HG02981 (cell line): Measurements from ENCODE around the gene E2F8.
"Not testable (repeated sequence)": the region's sequence is repeated elsewhere in the genome, so short reads cannot be mapped to it uniquely, and the experiment has no call there.

Source experiments
- ATAC-seq: cut with Tn5 transposase; IDR thresholded peaks from one replicate; pipeline ENCODE4 v1.9.1; 2021; ENCODE audit warnings: mild to moderate bottlenecking, moderate library complexity; ENCODE audit not compliant: unreplicated experiment

Gene E2F8, protein sequence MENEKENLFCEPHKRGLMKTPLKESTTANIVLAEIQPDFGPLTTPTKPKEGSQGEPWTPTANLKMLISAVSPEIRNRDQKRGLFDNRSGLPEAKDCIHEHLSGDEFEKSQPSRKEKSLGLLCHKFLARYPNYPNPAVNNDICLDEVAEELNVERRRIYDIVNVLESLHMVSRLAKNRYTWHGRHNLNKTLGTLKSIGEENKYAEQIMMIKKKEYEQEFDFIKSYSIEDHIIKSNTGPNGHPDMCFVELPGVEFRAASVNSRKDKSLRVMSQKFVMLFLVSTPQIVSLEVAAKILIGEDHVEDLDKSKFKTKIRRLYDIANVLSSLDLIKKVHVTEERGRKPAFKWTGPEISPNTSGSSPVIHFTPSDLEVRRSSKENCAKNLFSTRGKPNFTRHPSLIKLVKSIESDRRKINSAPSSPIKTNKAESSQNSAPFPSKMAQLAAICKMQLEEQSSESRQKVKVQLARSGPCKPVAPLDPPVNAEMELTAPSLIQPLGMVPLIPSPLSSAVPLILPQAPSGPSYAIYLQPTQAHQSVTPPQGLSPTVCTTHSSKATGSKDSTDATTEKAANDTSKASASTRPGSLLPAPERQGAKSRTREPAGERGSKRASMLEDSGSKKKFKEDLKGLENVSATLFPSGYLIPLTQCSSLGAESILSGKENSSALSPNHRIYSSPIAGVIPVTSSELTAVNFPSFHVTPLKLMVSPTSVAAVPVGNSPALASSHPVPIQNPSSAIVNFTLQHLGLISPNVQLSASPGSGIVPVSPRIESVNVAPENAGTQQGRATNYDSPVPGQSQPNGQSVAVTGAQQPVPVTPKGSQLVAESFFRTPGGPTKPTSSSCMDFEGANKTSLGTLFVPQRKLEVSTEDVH

DNA sequence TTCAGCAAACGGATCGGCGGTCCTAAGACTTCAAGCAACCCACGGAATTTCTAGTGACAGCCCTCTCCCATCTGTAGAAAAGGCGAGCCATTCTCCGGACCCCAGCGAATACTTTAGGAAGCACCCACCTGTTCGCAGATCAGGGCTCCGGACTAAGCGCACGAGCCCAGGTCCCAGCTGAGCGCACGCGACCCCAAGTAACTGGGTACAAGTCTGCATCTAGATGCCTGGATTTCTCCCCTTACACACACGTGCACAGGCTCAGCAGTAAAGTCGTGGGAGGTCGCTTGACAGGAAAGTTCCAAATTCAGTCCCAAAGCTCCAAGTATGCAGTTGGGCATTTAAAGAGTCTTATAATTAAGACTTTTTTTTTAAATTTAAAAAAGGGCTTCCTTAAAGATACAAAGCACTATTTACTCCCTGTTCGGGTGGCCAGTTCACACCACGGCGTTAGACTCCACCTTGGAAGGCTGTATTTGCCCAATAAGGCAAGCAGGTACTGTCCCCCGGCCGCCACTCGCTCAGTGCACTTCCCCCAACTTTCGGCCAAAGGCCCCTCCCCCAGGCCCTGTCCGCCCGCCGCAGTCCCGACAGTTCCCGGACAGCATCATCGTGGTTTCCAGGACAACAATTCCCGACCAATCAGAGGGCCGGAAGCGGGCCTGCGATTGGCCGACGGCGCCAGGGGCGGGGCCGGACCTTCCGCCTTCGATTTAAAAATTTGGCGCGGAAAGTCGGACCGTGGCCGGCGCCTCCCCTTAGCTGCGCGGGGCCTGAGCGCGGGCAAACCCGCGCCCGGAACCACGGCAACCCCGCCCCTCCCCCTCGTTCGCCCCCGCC lies at the start of gene E2F8:
Gene E2F8 (minus strand): TSS at position 526 of the 840 bp plus-strand sequence. CDS start 824 bp downstream, outside the sequence.
- peak; percentile 89 for ATAC-seq

DNA sequence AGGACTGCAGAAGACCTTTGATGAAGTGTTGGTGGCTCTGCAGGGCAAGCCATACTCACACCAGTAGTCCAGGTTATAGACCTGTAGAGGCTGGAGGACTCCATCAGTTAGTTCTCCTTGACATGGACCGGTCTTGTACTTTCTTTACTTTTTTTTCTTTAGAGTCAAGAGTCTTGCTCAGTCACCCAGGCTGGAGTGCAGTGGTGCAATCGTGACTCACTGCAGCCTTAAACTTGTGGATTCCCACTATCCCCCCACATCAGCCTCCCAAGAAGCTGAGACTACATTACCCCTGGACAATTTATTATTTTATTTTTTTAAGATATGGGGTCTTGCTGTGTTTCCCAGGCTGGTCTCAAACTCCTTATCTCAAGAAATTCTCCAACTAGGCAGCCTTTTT lies 49.6 kb upstream of the E2F8 start:
- no peak for ATAC-seq

DNA sequence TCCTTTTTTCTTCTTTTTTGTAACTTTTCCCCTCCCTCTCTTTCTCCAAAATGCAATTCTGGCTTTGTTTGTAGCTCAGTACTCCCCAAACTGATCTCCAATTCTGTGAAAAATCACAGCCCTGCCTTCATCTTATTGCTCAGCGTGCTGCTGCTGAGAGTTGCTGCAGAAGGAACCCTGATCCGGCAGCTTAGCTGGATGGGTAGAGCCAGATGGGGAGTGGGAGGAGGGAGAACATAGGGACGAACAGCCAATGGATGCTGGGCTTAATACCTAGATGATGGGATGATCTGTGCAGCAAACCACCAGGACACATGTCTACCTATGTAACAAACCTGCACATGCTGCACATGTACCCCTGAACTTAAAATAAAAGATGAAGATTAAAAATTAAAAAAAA lies 47.5 kb upstream of the E2F8 start:
- no peak for ATAC-seq

DNA sequence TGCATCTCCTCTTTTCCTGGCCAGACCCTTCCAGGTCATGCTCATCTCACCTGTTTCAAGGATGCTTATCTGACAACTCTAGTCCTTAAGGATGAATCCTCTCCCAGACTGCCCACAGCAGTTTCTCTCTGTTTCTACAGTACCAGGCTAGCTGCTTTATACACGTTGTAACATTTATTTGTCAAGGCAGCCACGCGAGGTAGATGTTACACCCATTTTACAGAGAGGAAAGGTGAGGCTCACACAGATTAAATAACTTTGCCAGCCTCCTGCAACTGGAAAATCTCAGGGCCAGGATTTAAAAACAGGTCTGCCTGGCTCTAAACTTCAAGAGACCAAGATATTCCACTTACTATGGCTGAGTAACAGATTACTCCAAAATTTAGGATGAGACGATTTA lies 45.7 kb upstream of the E2F8 start:
- no peak for ATAC-seq

DNA sequence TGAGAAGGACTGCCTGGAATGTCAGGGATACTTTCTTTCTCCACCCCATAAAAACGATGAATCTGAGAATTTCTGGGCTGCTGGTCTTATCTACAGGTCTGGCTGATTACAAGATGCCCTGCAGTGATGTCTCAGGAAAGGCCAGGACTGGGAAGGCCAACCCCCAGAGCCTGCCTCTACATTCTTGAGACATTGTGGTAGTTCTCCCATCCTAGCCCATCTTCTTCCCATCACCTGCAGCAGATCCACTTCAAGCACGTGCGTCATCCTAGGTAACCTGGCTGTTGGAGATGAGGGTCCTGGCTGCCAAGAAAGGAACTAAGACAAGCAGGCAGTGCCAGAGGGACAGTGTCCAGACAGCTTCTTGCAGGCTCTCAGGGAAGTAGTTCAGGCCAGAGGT lies 44.1 kb upstream of the E2F8 start:
- ATAC-seq: no peak

DNA sequence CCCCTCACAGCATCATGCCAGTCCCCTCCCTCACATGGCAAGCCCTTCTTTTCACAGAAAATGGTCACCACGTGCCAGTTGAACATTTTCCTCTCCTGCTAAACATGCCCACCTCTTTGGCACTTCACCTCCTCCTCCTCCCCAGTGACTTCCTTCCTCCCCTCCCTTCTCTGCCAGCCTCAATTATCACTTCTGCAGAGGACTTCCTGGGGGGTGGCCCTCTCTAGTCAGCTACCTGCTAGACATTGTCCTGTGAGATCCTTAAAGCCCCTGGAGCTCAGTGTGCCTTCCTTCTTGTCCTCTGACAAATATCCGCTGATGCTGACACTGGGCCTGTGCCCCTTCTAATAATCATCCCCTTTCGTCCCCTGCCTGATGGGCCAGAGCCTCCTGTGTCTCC lies 43.2 kb upstream of the E2F8 start:
- no peak for ATAC-seq

DNA sequence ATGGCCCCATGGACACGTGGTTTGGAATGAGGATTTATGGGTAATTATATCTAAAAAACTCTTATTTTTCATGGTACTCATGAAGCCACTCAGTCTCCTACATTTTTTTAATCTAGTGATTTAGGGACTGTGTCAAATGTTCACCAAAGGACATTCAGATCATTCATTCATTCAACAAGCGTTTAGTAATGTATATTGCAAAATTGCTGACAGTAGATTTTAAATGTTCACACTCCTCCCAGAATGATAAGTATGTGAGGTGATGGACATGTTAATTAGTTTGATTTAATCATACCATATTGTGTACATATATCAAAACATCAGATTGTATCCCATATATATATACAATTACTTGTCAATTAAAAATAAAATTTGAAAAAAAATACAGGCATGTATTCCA lies 40.8 kb upstream of the E2F8 start:
- ATAC-seq: no peak

DNA sequence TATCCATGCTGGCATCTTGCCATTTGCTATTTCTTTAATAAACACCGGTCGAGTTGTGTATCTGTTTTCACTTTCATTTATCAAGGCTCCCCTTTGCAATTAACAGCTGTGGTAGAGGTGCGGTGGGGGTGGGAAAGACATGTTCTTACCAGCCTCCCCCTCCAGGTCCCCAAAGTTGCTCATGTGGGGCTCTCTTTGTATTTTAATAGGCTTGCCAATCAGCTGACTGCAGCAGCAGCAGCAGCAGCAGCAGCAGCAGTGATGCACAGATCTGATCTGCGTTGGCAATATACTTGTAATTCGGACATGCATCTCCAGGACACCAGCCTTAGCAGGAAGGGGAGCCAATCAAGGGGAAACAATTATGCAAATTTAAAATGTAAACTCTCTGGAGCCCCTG lies 40.3 kb upstream of the E2F8 start:
- ATAC-seq: peak; percentile 61

DNA sequence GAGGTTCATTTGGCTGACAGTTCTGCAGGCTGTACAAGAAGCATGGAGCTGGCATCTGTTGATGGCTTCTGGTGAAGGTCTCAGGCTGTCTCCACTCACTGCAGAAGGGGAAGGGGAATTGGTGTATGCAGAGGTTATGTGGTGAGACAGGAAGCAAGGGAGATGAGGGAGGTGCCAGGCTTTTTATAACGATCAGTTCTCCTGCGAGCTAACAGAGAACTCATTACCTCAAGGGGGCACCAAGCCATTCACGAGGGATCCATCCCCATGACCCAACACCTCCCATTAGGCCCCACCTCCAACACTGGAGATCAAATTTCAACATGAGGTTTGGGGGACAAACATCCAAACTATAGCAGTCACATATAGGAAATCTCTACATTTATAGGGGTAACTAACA lies 38.7 kb upstream of the E2F8 start:
- ATAC-seq: no peak

DNA sequence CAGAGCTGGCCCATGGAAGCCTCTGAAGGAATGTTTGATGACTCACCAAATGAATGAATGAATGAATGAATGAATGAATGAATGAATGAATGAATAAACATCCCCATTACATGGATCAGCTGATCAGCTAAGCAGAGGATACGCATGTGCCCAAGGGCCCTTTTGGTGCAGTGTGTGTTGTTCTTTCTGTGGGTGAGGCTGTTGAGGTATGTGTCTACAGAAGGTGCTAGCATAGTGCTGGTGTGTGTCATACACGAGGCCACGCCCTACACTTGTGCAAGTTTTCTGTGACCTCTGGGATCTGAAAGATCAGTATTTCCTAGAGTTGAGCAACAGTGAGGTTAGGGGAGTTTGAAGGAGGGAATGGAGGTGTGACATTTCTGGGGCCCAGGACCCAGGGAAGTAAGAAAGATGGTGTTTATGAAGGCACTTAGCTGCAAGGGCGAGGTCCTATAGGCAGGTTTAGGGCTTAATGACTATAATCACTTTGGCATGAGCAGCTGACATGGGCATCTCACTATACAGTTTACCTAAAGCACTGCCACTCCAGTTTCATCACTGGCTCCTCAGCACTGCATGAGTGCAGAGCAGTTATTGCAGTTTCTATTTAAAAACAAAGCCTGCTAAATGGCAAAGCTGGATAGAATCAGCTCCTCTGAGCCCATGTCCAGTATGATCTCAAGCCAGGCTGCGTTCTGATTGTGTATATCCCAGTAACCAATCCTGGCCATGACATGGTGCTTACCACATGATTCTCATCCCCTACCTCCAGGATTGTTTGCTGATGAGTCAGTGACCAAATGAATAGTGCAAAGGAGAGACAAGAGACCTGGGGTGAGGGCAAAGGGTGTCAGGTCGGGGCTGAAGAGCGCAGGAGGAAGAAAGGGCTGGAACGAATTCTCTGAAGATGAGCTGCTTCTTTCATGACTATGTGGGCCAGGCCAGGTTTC lies 36.4 kb upstream of the E2F8 start:
- no peak for ATAC-seq

DNA sequence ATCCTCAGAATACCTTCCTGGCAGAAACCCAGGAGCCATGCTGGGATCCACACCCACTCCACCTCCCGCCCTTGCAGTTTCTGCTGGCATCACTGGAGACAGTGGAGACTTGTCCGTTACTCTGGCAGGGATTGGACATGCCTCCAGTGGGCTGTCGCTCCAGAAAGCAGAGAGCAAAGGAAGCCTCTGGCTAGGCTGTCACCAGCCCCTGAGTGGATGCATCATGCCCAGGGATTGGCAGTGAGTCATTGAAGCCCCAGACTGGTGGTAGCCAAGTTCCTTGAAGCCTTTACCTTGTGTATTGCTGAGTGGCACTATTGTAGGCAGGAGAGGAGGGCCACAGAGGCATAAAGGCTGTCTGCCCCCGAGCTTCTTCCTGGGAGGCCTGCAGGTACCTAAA lies 34.8 kb upstream of the E2F8 start:
- no peak for ATAC-seq

DNA sequence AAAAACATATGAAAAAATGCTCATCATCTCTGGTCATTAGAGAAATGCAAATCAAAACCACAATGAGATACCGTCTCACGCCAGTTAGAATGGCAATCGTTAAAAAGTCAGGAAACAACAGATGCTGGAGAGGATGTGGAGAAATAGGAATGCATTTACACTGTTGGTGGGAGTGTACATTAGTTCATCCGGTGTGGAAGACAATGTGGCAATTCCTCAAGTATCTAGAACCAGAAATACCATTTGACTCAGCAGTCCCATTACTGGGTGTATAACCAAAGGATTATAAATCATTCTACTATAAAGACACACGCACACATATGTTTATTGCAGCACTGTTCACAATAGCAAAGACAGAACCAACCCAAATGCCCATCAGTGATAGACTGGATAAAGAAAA lies 32.5 kb upstream of the E2F8 start:
- not testable (repeated sequence) for ATAC-seq

DNA sequence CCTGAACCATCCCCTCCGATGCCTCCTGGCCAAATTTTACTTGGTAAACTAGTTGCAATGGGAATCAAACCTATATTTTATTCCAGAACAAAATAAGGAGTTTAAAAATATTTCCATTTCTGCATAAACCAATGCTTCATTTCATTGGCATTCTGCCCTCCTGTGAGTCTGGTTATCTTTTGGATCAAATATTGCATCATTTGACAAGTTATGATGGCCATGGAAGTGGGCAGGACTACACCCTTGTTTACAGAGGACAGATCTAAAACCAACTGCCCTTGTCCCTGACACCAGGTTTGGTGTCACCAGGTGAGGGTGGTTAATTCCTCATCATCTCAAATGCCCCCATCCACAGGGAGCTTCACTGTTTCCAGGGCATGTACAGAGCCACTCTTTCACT lies 28.2 kb upstream of the E2F8 start:
- no peak for ATAC-seq

DNA sequence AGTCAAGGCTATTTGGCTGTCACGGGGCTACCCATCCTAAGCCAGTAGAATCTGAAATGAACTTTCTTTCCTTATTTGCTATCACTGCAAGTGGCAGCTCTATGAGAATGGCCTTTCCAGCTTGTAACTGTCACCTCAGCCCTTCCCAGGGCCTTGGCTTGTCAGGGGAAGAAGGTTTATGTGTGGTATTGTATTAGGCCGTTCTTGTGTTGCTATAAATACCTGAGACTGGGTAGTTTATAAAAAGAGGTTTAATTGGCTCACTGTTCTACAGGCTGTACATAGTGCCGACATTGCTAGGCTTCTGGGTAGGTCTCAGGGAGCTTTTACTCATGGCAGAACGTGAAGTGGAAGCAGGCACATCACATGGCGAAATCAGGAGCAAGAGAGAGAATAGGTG lies 26.8 kb upstream of the E2F8 start:
- ATAC-seq: no peak

DNA sequence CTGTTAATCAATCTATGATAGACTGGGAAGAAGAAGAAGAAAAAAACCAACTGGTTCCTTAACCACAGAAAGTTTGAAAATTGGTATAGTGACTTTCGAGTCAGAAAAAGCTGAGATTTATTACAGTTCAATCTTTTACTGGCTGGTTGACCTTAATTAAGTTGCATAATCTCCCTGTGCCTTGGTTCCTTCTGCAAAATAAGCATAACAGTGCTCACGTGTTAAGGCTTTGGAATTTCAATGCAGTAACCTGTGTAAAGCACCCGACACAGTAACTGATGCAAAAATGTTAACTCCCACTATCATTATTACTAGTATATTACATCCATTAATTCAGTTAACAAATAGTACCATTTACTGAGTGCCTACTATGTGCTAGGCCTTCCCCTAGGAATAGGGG lies 22.6 kb upstream of the E2F8 start:
- ATAC-seq: no peak

DNA sequence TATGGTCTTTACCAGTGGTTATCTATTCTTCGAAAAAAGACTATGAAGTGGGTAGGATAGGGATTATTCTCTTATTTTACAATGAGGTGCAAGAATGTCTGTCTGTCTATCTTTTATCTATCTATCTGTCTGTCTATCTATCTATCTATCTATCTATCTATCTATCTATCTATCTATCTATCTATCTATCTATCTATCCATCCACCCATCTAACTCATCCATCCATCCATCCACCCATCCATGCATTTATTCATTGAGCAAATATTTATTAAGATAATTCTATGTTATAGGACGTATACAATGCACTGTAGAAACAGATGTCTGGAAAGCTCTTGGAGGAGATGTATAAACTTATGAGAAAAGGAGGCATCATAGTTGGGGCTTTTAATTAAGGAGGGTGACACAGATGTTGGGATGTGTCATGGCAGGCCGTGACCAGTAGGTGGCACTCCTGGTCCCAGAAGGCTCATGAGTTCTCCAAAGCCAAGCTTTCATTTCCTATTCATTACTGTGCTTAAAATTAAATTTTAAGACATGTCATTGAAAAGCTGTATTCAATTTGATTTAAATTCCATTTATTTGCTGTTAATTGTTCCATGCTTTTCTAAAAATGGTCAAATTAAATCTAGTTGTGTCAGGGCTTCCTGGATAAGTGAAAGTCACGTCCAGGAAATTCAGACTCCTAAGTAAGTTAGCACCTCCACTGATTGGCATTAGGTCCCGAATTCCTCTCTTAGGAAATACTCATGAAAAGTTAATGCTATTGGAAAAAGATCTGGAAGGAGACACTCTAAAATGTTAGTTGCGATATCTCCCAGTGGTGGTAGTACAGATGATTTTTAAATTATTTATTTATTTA lies 19.0 kb upstream of the E2F8 start:
- peak; percentile 75 for ATAC-seq

DNA sequence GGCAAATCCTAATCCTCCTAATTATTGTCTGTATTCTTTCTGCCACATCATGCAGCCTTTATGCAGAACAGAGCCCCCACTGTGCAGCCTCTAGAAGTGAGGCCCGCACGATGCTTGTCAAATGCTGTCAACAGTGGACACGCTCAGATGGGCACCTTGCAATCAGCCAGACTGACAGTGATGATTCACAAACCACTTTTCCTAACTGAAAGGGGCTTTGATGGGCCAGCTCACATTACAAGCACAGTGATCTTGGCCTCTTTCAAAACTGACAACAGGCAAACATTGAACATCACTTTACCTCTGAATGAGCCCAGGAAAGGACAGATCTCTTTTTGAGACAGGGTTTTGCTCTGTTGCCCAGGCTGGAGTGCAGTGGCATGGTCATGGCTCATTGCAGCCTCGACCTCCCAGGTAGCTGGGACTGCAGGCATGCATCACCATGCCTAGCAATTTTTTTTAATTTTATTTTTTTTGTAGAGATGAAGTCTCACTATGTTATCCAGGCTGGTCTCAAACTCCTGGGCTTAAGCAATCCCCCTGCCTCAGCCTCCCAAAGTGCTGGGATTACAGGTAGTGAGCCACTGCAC lies 18.0 kb upstream of the E2F8 start:
- ATAC-seq: no peak

DNA sequence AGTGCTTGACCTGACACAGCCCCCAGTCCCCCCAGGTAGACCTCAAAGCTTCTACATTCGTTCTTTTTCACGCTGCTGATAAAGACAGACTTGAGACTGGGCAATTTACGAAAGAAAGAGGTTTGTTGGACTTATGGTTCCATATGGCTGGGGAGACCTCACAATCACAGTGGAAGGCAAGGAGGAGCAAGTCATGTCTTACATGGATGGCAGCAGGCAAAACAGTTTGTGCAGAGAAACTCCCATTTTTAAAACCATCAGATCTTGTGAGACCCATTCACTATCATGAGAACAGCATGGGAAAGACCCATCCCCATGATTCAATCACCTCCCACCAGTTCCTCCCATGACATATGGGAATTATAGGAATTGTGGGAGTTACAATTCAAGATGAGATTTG lies 13.7 kb upstream of the E2F8 start:
- not testable (repeated sequence) for ATAC-seq

DNA sequence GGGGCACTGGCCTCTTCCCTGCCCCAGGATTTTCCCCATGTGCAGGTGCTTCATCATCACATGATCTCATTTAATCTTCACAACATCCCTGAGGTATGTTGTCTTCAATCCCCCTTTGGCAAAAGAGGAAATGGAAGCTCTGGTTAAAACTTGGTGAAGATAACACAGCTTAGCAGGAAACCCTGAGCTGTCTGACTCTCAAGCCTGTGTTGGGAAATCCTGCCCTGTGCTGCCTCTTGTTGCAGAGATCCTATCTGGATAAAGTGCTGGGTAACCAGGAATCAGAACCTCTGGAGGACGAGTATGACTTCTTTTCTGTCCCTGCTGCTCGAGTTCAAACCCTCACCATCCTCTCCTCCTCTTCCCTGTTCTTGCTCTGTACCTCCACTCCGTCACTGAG lies 13.1 kb upstream of the E2F8 start:
- no peak for ATAC-seq
